IMR-90 (cell line): ENCODE measurements around the gene NAPB. TPM values are rescaled to one million over a fixed set of nuclear protein-coding genes. Genes with fewer than 3 reads are reported as not detected.

Experiments used
- ATAC-seq: fragments of 200-7000 bp; cut with Tn5 transposase; 2 replicates; pipeline ENCODE4 v1.9.1; 2020; ENCODE audit warnings: low read depth, mild to moderate bottlenecking, moderate library complexity
- BruUV-seq: library from RNA; stranded (reverse); fragments of 400-500 nt; replicated peaks from 2 replicates; lab custom pipeline; 2021; lab: Mats Ljungman, UMichigan
- CTCF ChIA-PET: fragments of 300-600 bp; formaldehyde crosslinking; extraction: SDS; loops from one replicate; lab custom pipeline; 2021; ENCODE audit warnings: antibody characterized with exemption; lab: Yijun Ruan, JAX
- POLR2A ChIA-PET: fragments of 300-600 bp; sonication (Branson Sonifier 250); formaldehyde crosslinking; loops from one replicate; lab custom pipeline; 2022; ENCODE audit warnings: antibody characterized with exemption; ENCODE audit not compliant: unreplicated experiment; lab: Charles Lee
- DNase-seq: peaks from one replicate; pipeline ENCODE4 v3.0.0; 2013
- H2AFZ ChIP-seq: replicated peaks from 2 replicates; pipeline ENCODE3; 2013; ENCODE audit warnings: low read length, mild to moderate bottlenecking; ENCODE audit not compliant: poor library complexity
- H2AK5ac ChIP-seq: 2 replicates; pipeline ENCODE4 v1.6.1; 2013; ENCODE audit warnings: low read depth, low read length, inconsistent platforms
- H2AK9ac ChIP-seq: replicated peaks from 2 replicates; pipeline ENCODE3; 2013; ENCODE audit warnings: mild to moderate bottlenecking, low read depth, low read length, moderate library complexity; ENCODE audit not compliant: poor library complexity
- H2BK120ac ChIP-seq: 2 replicates; pipeline ENCODE4 v1.6.1; 2013; ENCODE audit warnings: low read depth, low read length, inconsistent platforms
- H2BK15ac ChIP-seq: 3 replicates; pipeline ENCODE4 v1.6.1; 2013; ENCODE audit warnings: low read depth, low read length, inconsistent platforms
- H2BK20ac ChIP-seq: 2 replicates; pipeline ENCODE4 v1.6.1; 2013; ENCODE audit warnings: low read depth, mild to moderate bottlenecking, inconsistent platforms, low read length, moderate library complexity
- H2BK5ac ChIP-seq: 2 replicates; pipeline ENCODE4 v1.6.1; 2013; ENCODE audit warnings: mild to moderate bottlenecking, low read depth, low read length, inconsistent platforms; ENCODE audit not compliant: poor library complexity, severe bottlenecking
- H3K14ac ChIP-seq: replicated peaks from 2 replicates; pipeline ENCODE4 v1.6.1; 2013; ENCODE audit warnings: low read depth, low read length, inconsistent platforms
- H3K18ac ChIP-seq: 2 replicates; pipeline ENCODE4 v1.6.1; 2013; ENCODE audit warnings: low read depth, low read length, control low read depth
- H3K23ac ChIP-seq: 2 replicates; pipeline ENCODE4 v1.6.1; 2013; ENCODE audit warnings: low read depth, low read length, inconsistent platforms
- H3K27ac ChIP-seq: 2 replicates; pipeline ENCODE4 v1.5.1; 2013; ENCODE audit warnings: mild to moderate bottlenecking, control low read depth, low read length; ENCODE audit not compliant: insufficient read depth
- H3K27me3 ChIP-seq: 2 replicates; pipeline ENCODE4 v1.6.1; 2013; ENCODE audit warnings: low read length; ENCODE audit not compliant: control insufficient read depth, insufficient read depth
- H3K36me3 ChIP-seq: 2 replicates; pipeline ENCODE4 v1.6.1; 2013; ENCODE audit warnings: low read length, mixed read lengths; ENCODE audit not compliant: control insufficient read depth, insufficient read depth
- H3K4ac ChIP-seq: 2 replicates; pipeline ENCODE4 v1.6.1; 2013; ENCODE audit warnings: low read depth, low read length, inconsistent platforms
- H3K4me1 ChIP-seq: 2 replicates; pipeline ENCODE4 v1.6.1; 2013; ENCODE audit warnings: low read length, mixed read lengths; ENCODE audit not compliant: control insufficient read depth, insufficient read depth
- H3K4me2 ChIP-seq: 2 replicates; pipeline ENCODE4 v1.6.1; 2013; ENCODE audit warnings: low read depth, mild to moderate bottlenecking, control low read depth, low read length, moderate library complexity
- H3K4me3 ChIP-seq: 2 replicates; pipeline ENCODE4 v1.5.1; 2013; ENCODE audit warnings: low read depth, mild to moderate bottlenecking, control low read depth, low read length, moderate library complexity; ENCODE audit not compliant: insufficient read depth
- H3K56ac ChIP-seq: 2 replicates; pipeline ENCODE4 v1.6.1; 2013; ENCODE audit warnings: low read length, inconsistent platforms; ENCODE audit not compliant: insufficient read depth; ENCODE audit errors: extremely low read depth
- H3K79me1 ChIP-seq, 2 experiments: 2 replicates each; pipeline ENCODE4 v1.6.1; 2013; ENCODE audit warnings: low read length in 2 of 2, inconsistent platforms in 1 of 2, low read depth in 1 of 2
- H3K9ac ChIP-seq: 2 replicates; pipeline ENCODE4 v1.6.1; 2013; ENCODE audit warnings: low read depth, low read length, control low read depth
- H3K9me1 ChIP-seq: 2 replicates; pipeline ENCODE4 v1.6.1; 2013; ENCODE audit warnings: low read length, inconsistent platforms; ENCODE audit not compliant: insufficient read depth
- H3K9me3 ChIP-seq: 2 replicates; pipeline ENCODE4 v1.6.1; 2013; ENCODE audit warnings: low read length; ENCODE audit not compliant: control insufficient read depth, insufficient read depth
- H4K20me1 ChIP-seq: 2 replicates; pipeline ENCODE4 v1.6.1; 2013; ENCODE audit warnings: low read length, inconsistent platforms; ENCODE audit not compliant: insufficient read depth
- H4K5ac ChIP-seq: 2 replicates; pipeline ENCODE4 v1.6.1; 2013; ENCODE audit warnings: mild to moderate bottlenecking, low read depth, low read length, control low read depth
- H4K8ac ChIP-seq, 2 experiments: 2 replicates each; pipeline ENCODE4 v1.6.1; 2013; ENCODE audit warnings: low read depth in 2 of 2, low read length in 2 of 2, control low read depth in 1 of 2, inconsistent platforms in 1 of 2
- H4K91ac ChIP-seq: 2 replicates; pipeline ENCODE4 v1.6.1; 2013; ENCODE audit warnings: low read depth, low read length, inconsistent platforms; ENCODE audit not compliant: insufficient read depth
- CHD1 ChIP-seq: IDR thresholded peaks from 2 replicates; pipeline ENCODE4 v1.6.1; 2012; ENCODE audit warnings: low read depth, low read length, improper control_type of control experiment
- FOS ChIP-seq: fragments of 150-350 bp; IDR thresholded peaks from 2 replicates; pipeline ENCODE4 v1.6.1; 2016; ENCODE audit warnings: low read depth, low read length
- POLR2A ChIP-seq: IDR thresholded peaks from 2 replicates; pipeline ENCODE4 v1.6.1; 2012; ENCODE audit warnings: mild to moderate bottlenecking, low read depth, low read length
- WGBS, 2 experiments: methylation state at CpG; one replicate each; pipeline versions ENCODE4 v1.1.5 to v1.1.7; 2013; ENCODE audit warnings: missing lambda C conversion rate in 2 of 2; ENCODE audit not compliant: insufficient read length in 1 of 2; ENCODE audit errors: extremely low coverage in 2 of 2; 5-methylcytosine and 5-hydroxymethylcytosine counted together
- dilution Hi-C: fragments of 300-500 bp; cut with HindIII; formaldehyde crosslinking; loops from one replicate; pipeline ENCODE4 v1.14.3; 2018; ENCODE audit warnings: low sequenced_read_pairs; ENCODE audit not compliant: unreplicated experiment
- in situ Hi-C: fragments of 300-500 bp; cut with MboI; formaldehyde crosslinking; loops from 3 replicates; pipeline ENCODE4 v1.14.3; 2019; ENCODE audit warnings: low sequenced_read_pairs, inconsistent platforms, mixed read lengths
- intact Hi-C: fragments of 100-400 bp; cut with micrococcal nuclease; formaldehyde crosslinking; loops from 2 replicates; pipeline ENCODE4 v1.10.0; 2022
- polyA plus RNA-seq, 3 experiments: library from polyadenylated mRNA; depleted of rRNA; stranded (reverse); fragments of >200 nt; gene quantifications; 2 replicates each; pipeline ENCODE4 v1.2.3, GENCODE V29; 2012; ENCODE audit warnings: low replicate concordance in 1 of 3
- total RNA-seq: library from RNA; depleted of rRNA; stranded (reverse); fragments of >200 nt; gene quantifications from 2 replicates; pipeline ENCODE4 v1.2.3, GENCODE V29; 2012
- TF ChIP-seq, protein P1 (sequence below): fragments of 150-350 bp; IDR thresholded peaks from 2 replicates; pipeline ENCODE4 v1.6.1; 2016; ENCODE audit warnings: low read depth, mild to moderate bottlenecking, low read length, moderate library complexity, borderline replicate concordance

The NAPB gene
- total and polyA plus RNA-seq, 2 of the 4 experiments (the other 2 are of a cell fraction), result 4.4 to 5.2 TPM

DNA sequence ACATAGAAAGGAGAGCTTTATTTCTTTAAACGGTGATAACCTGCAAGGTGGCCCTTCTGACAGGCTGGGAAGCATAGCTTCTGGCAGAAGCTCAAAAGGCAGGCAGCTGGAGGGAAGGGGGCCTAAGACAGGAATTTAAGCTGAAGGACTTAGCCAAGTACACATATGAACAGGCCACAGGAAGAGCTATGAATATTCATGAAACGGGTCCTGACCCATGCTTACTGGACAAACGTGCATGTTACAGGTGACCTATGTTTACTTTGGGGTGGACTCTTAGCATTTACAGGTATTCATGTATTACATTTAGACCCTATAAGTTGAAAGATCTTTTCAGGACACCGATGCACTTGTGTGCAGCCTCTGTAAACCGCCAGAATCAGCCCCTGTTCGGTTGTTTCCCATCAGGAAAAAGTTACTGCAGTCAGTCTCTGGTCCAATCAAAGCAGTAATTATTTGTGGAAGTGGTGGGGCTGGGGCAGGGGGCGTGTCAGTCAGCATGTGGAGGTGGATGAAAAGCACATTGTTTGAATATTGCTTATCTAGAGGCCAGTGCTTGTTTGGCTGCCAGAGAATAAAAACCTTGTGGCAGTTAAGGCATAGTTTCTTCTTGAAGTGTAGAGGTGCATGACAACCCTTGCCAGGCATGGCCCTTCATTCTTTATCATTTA lies 62.2 kb downstream of the NAPB start:
- intact Hi-C loops (loop anchor here (10.0 kb wide), 1 partner anchor 214 kb away; no protein-coding TSS in a partner anchor), in situ Hi-C loops (no loop called here), dilution Hi-C loops (no loop called here)
- Histone ChIP-seq H3K4me1 (peaks cover 8% of the 10 kb centered on the region), H2BK120ac (no peak overlapping the region), H3K9me3 (no peaks in the 10 kb centered on the region), H2AFZ (no peak overlapping the region), H2AK5ac (peak overlapping the region; percentile 17; the same call in 1 of the 2 replicates), H3K4ac (no peak overlapping the region; the same call in 1 of the 2 replicates), H2AK9ac (peak overlapping the region; percentile 71), H3K9ac (no peak overlapping the region), H3K27me3 (no peaks in the 10 kb centered on the region), H2BK20ac (no peak overlapping the region), H3K4me3 (no peak overlapping the region), H3K18ac (no peak overlapping the region), H3K36me3 (peaks cover 7% of the 10 kb centered on the region), H4K8ac (peak overlapping the region; percentile 10 to 26; a peak in 1 of 4 replicates), H4K20me1 (peaks cover 11% of the 10 kb centered on the region), H3K23ac (no peak overlapping the region), H2BK15ac (no peak overlapping the region), H3K4me2 (no peak overlapping the region), H4K91ac (no peak overlapping the region), H3K9me1 (peaks cover 10% of the 10 kb centered on the region), H2BK5ac (no peak overlapping the region), H3K56ac (no peak overlapping the region), H3K14ac (no peak overlapping the region), H3K27ac (no peak overlapping the region), H3K79me1 (peaks cover 9 to 44% of the 10 kb centered on the region in 2 experiments), H4K5ac (no peak overlapping the region)
- ChIA-PET CTCF (no interaction called here), POLR2A (interaction anchor here (1.0 kb wide), 1 partner anchor 9 kb away, joined by 5 read pairs; the partner anchor contains the start of gene NXT1)
- DNase-seq (no peak), ATAC-seq (no peak)
- WGBS, 2 experiments, result no CpG with 5 or more reads among the region's 7 CpGs
- no TSS peak for BruUV-seq
- TF ChIP-seq, protein P1, sequence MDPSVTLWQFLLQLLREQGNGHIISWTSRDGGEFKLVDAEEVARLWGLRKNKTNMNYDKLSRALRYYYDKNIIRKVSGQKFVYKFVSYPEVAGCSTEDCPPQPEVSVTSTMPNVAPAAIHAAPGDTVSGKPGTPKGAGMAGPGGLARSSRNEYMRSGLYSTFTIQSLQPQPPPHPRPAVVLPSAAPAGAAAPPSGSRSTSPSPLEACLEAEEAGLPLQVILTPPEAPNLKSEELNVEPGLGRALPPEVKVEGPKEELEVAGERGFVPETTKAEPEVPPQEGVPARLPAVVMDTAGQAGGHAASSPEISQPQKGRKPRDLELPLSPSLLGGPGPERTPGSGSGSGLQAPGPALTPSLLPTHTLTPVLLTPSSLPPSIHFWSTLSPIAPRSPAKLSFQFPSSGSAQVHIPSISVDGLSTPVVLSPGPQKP, result no peak
- TF ChIP-seq CHD1 (no peak), POLR2A (no peak), FOS (no peak)
